CD4-positive, alpha-beta memory T cell (primary cell): ENCODE measurements around the gene GTF2A1. TPM values are rescaled to one million over a fixed set of nuclear protein-coding genes. Genes with fewer than 3 reads are reported as not detected.

Experiments used
- CTCF ChIA-PET: fragments of 350-600 bp; sonication (Branson Sonifier 250); formaldehyde crosslinking; loops from one replicate; lab custom pipeline; 2021; ENCODE audit warnings: inconsistent platforms; ENCODE audit not compliant: partially characterized antibody; lab: Charles Lee
- POLR2A ChIA-PET: fragments of 350-600 bp; sonication (Branson Sonifier 250); formaldehyde crosslinking; loops from one replicate; lab custom pipeline; 2021; ENCODE audit not compliant: partially characterized antibody; lab: Charles Lee
- DNase-seq, 5 donors: peaks; one replicate each; pipeline versions ENCODE4 v3.0.0 to v3.0.0-alpha.2; 2020 to 2022; ENCODE audit warnings: mixed read lengths in 1 of 5
- H3K27ac ChIP-seq: one replicate; pipeline ENCODE4 v1.7.0; 2013; ENCODE audit warnings: low read depth, low read length
- H3K27me3 ChIP-seq: 2 replicates; pipeline ENCODE4 v1.7.0; 2013; ENCODE audit warnings: mild to moderate bottlenecking, low read length, moderate library complexity; ENCODE audit not compliant: insufficient read depth
- H3K36me3 ChIP-seq: 2 replicates; pipeline ENCODE4 v1.7.0; 2013; ENCODE audit warnings: mild to moderate bottlenecking, low read length, moderate library complexity; ENCODE audit not compliant: insufficient read depth
- H3K4me1 ChIP-seq: 2 replicates; pipeline ENCODE4 v1.7.0; 2013; ENCODE audit warnings: mild to moderate bottlenecking, low read length, moderate library complexity; ENCODE audit not compliant: insufficient read depth
- H3K4me3 ChIP-seq, 2 donors: one replicate each; pipeline ENCODE4 v1.7.0; 2013; ENCODE audit warnings: low read length in 2 of 2, mild to moderate bottlenecking in 1 of 2
- H3K9me3 ChIP-seq, 2 donors: one replicate each; pipeline ENCODE4 v1.7.0; 2013; ENCODE audit warnings: low read length in 2 of 2, control low read depth in 1 of 2; ENCODE audit not compliant: control insufficient read depth in 1 of 2
- H3K27ac Mint-ChIP-seq, 7 donors: one replicate each; pipeline ENCODE4 v1.8.0; 2020 to 2021; ENCODE audit warnings: mixed read lengths in 7 of 7, mild to moderate bottlenecking in 6 of 7, inconsistent platforms in 3 of 7, moderate library complexity in 3 of 7
- H3K27me3 Mint-ChIP-seq, 2 donors: one replicate each; pipeline ENCODE4 v1.8.0; 2020 to 2021; ENCODE audit warnings: mixed read lengths in 2 of 2
- H3K36me3 Mint-ChIP-seq, 2 donors: one replicate each; pipeline ENCODE4 v1.8.0; 2020 to 2021; ENCODE audit warnings: mixed read lengths in 2 of 2, inconsistent platforms in 1 of 2, mild to moderate bottlenecking in 1 of 2
- H3K4me1 Mint-ChIP-seq, 4 donors: one replicate each; pipeline ENCODE4 v1.8.0; 2020 to 2021; ENCODE audit warnings: mixed read lengths in 4 of 4, mild to moderate bottlenecking in 1 of 4
- H3K4me3 Mint-ChIP-seq, 8 donors: one replicate each; pipeline ENCODE4 v1.8.0; 2020 to 2021; ENCODE audit warnings: mixed read lengths in 8 of 8, mild to moderate bottlenecking in 7 of 8, moderate library complexity in 6 of 8, inconsistent platforms in 3 of 8
- H3K9me3 Mint-ChIP-seq, 8 donors: one replicate each; pipeline ENCODE4 v1.8.0; 2020 to 2021; ENCODE audit warnings: mixed read lengths in 8 of 8, mild to moderate bottlenecking in 5 of 8, inconsistent platforms in 3 of 8, moderate library complexity in 1 of 8
- intact Hi-C: fragments of 100-400 bp; cut with micrococcal nuclease; formaldehyde crosslinking; loops from one replicate; pipeline ENCODE4 v1.15.1; 2023
- polyA plus RNA-seq, 2 donors: library from polyadenylated mRNA; unstranded; fragments of 300-500 nt; fragmentation: Illumina TruSeq; gene quantifications; one replicate each; pipeline ENCODE4 v1.2.3, GENCODE V29; 2021
- total RNA-seq, 2 experiments: library from RNA; stranded (reverse); gene quantifications; one replicate each; pipeline ENCODE4 v1.2.3, GENCODE V29; 2021

GTF2A1 gene
- total and polyA plus RNA-seq, 4 experiments from 2014 or later, result 8.9 to 40.8 (median 22.7) TPM

- Mint-ChIP-seq H3K4me1 (peaks cover 16 to 41% (median 31%) of the 10 kb centered on the region in 4 donors), H3K36me3 (no peaks in the 10 kb centered on the region), H3K27ac (peak overlapping the region in 1 of 7 donors; percentile 62), H3K4me3 (no peak overlapping the region), H3K9me3 (no peaks in the 10 kb centered on the region), H3K27me3 (no peaks in the 10 kb centered on the region)
- no peak overlapping the region for H3K4me3 ChIP-seq
- H3K4me1 ChIP-seq, result peaks cover 26% of the 10 kb centered on the region
- no peak for DNase-seq
- no peak overlapping the region for H3K27ac ChIP-seq
- POLR2A ChIA-PET, result interaction anchor here (3.6 kb wide), 1 partner anchor 49 kb away, joined by 49 read pairs; the partner anchor contains the start of gene GTF2A1
- CTCF ChIA-PET, result interaction anchor here (0.8 to 4.4 kb wide), 9 partner anchors 9 to 204 kb away, joined by 3 to 47 read pairs (median 7); no protein-coding TSS in a partner anchor
- no peaks in the 10 kb centered on the region for H3K9me3 ChIP-seq
- intact Hi-C loops, result loop anchor here (5.0 kb wide), 1 partner anchor 290 kb away; no protein-coding TSS in a partner anchor
- no peaks in the 10 kb centered on the region for H3K27me3 ChIP-seq
- H3K36me3 ChIP-seq, result no peaks in the 10 kb centered on the region
These were observed 48.4 kb downstream of the GTF2A1 start for GRCh38 chr14:81172353-81172752.

GRCh38 chr14:81170829-81171195, 49.9 kb downstream of the GTF2A1 start:
- peak overlapping the region; percentile 81 to 98 (median 94) for H3K27ac Mint-ChIP-seq
- ChIA-PET CTCF (interaction anchor here (0.7 to 4.4 kb wide), 24 partner anchors 9 to 361 kb away, joined by 3 to 47 read pairs (median 7); partner anchors contain the start of genes GTF2A1 and TSHR), POLR2A (interaction anchor here (0.7 to 3.6 kb wide), 12 partner anchors 8 to 363 kb away, joined by 3 to 49 read pairs (median 6); partner anchors contain the start of genes CEP128, GTF2A1, SEL1L and TSHR)
- Histone ChIP-seq H3K36me3 (no peaks in the 10 kb centered on the region), H3K9me3 (no peaks in the 10 kb centered on the region), H3K27ac (peak overlapping the region; percentile 55), H3K4me3 (peak overlapping the region in 1 of 2 donors; percentile 94), H3K27me3 (no peaks in the 10 kb centered on the region), H3K4me1 (peaks cover 16% of the 10 kb centered on the region)
- H3K36me3 Mint-ChIP-seq, result no peaks in the 10 kb centered on the region
- peaks cover 16 to 30% (median 22%) of the 10 kb centered on the region in 4 donors for H3K4me1 Mint-ChIP-seq
- no peak for DNase-seq
- peak overlapping the region in 7 of 8 donors; percentile 89 to 96 (median 91) for H3K4me3 Mint-ChIP-seq
- H3K27me3 Mint-ChIP-seq, result no peaks in the 10 kb centered on the region
- no peaks in the 10 kb centered on the region for H3K9me3 Mint-ChIP-seq
- intact Hi-C loops, result loop anchor here (1.0 to 5.0 kb wide), 5 partner anchors 48 to 291 kb away; no protein-coding TSS in a partner anchor

- no peaks in the 10 kb centered on the region for H3K9me3 ChIP-seq
- H3K9me3 Mint-ChIP-seq, result no peaks in the 10 kb centered on the region
- H3K36me3 Mint-ChIP-seq, result no peaks in the 10 kb centered on the region
- ChIA-PET CTCF (interaction anchor here (0.7 to 4.4 kb wide), 29 partner anchors 10 to 361 kb away, joined by 3 to 47 read pairs (median 7); partner anchors contain the start of genes GTF2A1 and TSHR), POLR2A (interaction anchor here (0.7 to 3.6 kb wide), 14 partner anchors 8 to 363 kb away, joined by 3 to 49 read pairs (median 5); partner anchors contain the start of genes CEP128, GTF2A1, SEL1L and TSHR)
- peak overlapping the region; percentile 47 to 94 for H3K4me3 ChIP-seq
- peak overlapping the region; percentile 81 to 98 (median 94) for H3K27ac Mint-ChIP-seq
- H3K36me3 ChIP-seq, result no peaks in the 10 kb centered on the region
- H3K4me1 ChIP-seq, result peaks cover 16% of the 10 kb centered on the region
- H3K4me1 Mint-ChIP-seq, result peaks cover 16 to 30% (median 22%) of the 10 kb centered on the region in 4 donors
- intact Hi-C loops, result loop anchor here (1.0 to 5.0 kb wide), 5 partner anchors 49 to 292 kb away; no protein-coding TSS in a partner anchor
- no peaks in the 10 kb centered on the region for H3K27me3 Mint-ChIP-seq
- H3K4me3 Mint-ChIP-seq, result peak overlapping the region; percentile 89 to 96 (median 92)
- peak; percentile 90 to 92 (median 91) for DNase-seq
- peak overlapping the region; percentile 55 for H3K27ac ChIP-seq
- H3K27me3 ChIP-seq, result no peaks in the 10 kb centered on the region
These were observed 50.5 kb downstream of the GTF2A1 start for GRCh38 chr14:81170104-81170828.

- POLR2A ChIA-PET, result interaction anchor here (0.9 to 3.6 kb wide), 12 partner anchors 9 to 364 kb away, joined by 3 to 49 read pairs (median 6); partner anchors contain the start of genes CEP128, GTF2A1, SEL1L and TSHR
- DNase-seq, result peak in 1 of 5 donors; percentile 6
- H3K9me3 Mint-ChIP-seq, result no peaks in the 10 kb centered on the region
- H3K4me1 Mint-ChIP-seq, result peaks cover 16 to 30% (median 22%) of the 10 kb centered on the region in 4 donors
- H3K36me3 Mint-ChIP-seq, result no peaks in the 10 kb centered on the region
- intact Hi-C loops, result loop anchor here (1.0 to 5.0 kb wide), 5 partner anchors 50 to 293 kb away; no protein-coding TSS in a partner anchor
- peak overlapping the region; percentile 55 for H3K27ac ChIP-seq
- H3K4me1 ChIP-seq, result peaks cover 16% of the 10 kb centered on the region
- no peaks in the 10 kb centered on the region for H3K36me3 ChIP-seq
- H3K4me3 ChIP-seq, result peak overlapping the region; percentile 47 to 94
- H3K4me3 Mint-ChIP-seq, result peak overlapping the region; percentile 89 to 96 (median 92)
- CTCF ChIA-PET, result interaction anchor here (0.7 to 4.4 kb wide), 25 partner anchors 10 to 362 kb away, joined by 3 to 47 read pairs (median 7); partner anchors contain the start of genes GTF2A1 and TSHR
- no peaks in the 10 kb centered on the region for H3K27me3 Mint-ChIP-seq
- peak overlapping the region; percentile 81 to 98 (median 94) for H3K27ac Mint-ChIP-seq
- H3K9me3 ChIP-seq, result no peaks in the 10 kb centered on the region
- no peaks in the 10 kb centered on the region for H3K27me3 ChIP-seq
These were observed 51.1 kb downstream of the GTF2A1 start for GRCh38 chr14:81169711-81170103.

- Mint-ChIP-seq H3K9me3 (no peaks in the 10 kb centered on the region), H3K4me3 (peak overlapping the region; percentile 89 to 96 (median 92)), H3K4me1 (peaks cover 14 to 33% (median 22%) of the 10 kb centered on the region in 4 donors), H3K27ac (peak overlapping the region; percentile 81 to 98 (median 94)), H3K36me3 (no peaks in the 10 kb centered on the region), H3K27me3 (no peaks in the 10 kb centered on the region)
- CTCF ChIA-PET, result interaction anchor here (1.1 to 4.4 kb wide), 15 partner anchors 10 to 362 kb away, joined by 3 to 47 read pairs (median 11); partner anchors contain the start of gene TSHR
- H3K27ac ChIP-seq, result peak overlapping the region; percentile 55
- H3K4me3 ChIP-seq, result peak overlapping the region in 1 of 2 donors; percentile 94
- DNase-seq, result no peak
- no peaks in the 10 kb centered on the region for H3K9me3 ChIP-seq
- no peaks in the 10 kb centered on the region for H3K27me3 ChIP-seq
- intact Hi-C loops, result no loop called here
- peaks cover 16% of the 10 kb centered on the region for H3K4me1 ChIP-seq
- no peaks in the 10 kb centered on the region for H3K36me3 ChIP-seq
- POLR2A ChIA-PET, result interaction anchor here (1.0 to 3.6 kb wide), 8 partner anchors 9 to 364 kb away, joined by 3 to 49 read pairs (median 7); partner anchors contain the start of genes CEP128, GTF2A1 and SEL1L
These were observed 51.5 kb downstream of the GTF2A1 start for GRCh38 chr14:81169267-81169666.

- Histone ChIP-seq H3K27me3 (no peaks in the 10 kb centered on the region), H3K9me3 (no peaks in the 10 kb centered on the region), H3K27ac (no peak overlapping the region), H3K4me1 (peaks cover 16% of the 10 kb centered on the region), H3K4me3 (no peak overlapping the region), H3K36me3 (no peaks in the 10 kb centered on the region)
- DNase-seq, result no peak
- CTCF ChIA-PET, result interaction anchor here (1.2 to 6.5 kb wide), 2 partner anchors 104 to 169 kb away, joined by 3 to 38 read pairs; no protein-coding TSS in a partner anchor
- H3K4me1 Mint-ChIP-seq, result peaks cover 14 to 34% (median 22%) of the 10 kb centered on the region in 4 donors
- H3K27ac Mint-ChIP-seq, result no peak overlapping the region
- no peaks in the 10 kb centered on the region for H3K9me3 Mint-ChIP-seq
- H3K4me3 Mint-ChIP-seq, result no peak overlapping the region
- H3K36me3 Mint-ChIP-seq, result no peaks in the 10 kb centered on the region
- no peaks in the 10 kb centered on the region for H3K27me3 Mint-ChIP-seq
- intact Hi-C loops, result no loop called here
- POLR2A ChIA-PET, result interaction anchor here (1.1 kb wide), 1 partner anchor 55 kb away, joined by 6 read pairs; the partner anchor contains the start of gene GTF2A1
These were observed 54.6 kb downstream of the GTF2A1 start for GRCh38 chr14:81166121-81166520.
